Neural cell (in vitro differentiated cells): Measurements from ENCODE around the gene DSC3.
"Not testable (repeated sequence)": the region's sequence is repeated elsewhere in the genome, so short reads cannot be mapped to it uniquely, and the experiment has no call there.

Experiments
- CTCF ChIP-seq: fragments of 450-650 bp; IDR thresholded peaks from 2 replicates; pipeline ENCODE4 v1.5.1; 2014; ENCODE audit warnings: antibody characterized with exemption, mild to moderate bottlenecking, moderate library complexity; ENCODE audit not compliant: poor library complexity, severe bottlenecking
- EP300 ChIP-seq: fragments of 450-650 bp; conservative IDR thresholded peaks from 2 replicates; pipeline ENCODE4 v1.6.1; 2014; ENCODE audit warnings: antibody characterized with exemption, mild to moderate bottlenecking, moderate library complexity; ENCODE audit not compliant: poor library complexity, severe bottlenecking
- MXI1 ChIP-seq: fragments of 450-650 bp; conservative IDR thresholded peaks from 2 replicates; pipeline ENCODE4 v1.6.1; 2014; ENCODE audit warnings: antibody characterized with exemption, mild to moderate bottlenecking; ENCODE audit not compliant: poor library complexity, severe bottlenecking
- TAF1 ChIP-seq: IDR thresholded peaks from 2 replicates; pipeline ENCODE4 v1.6.1; 2012; ENCODE audit warnings: low read depth

- TF ChIP-seq CTCF, MXI1, EP300, TAF1: not testable (repeated sequence)
Observed at GRCh38 chr18:31011455-31011854, 31.1 kb downstream of the DSC3 start.
